NCI-H1417 treated with DMSO at 0.1 percent for 48 hours (cell line): ENCODE measurements around the gene CLCN4.

Experiments used
- DNase-seq: peaks from one replicate; lab custom pipeline; 2025; lab: John Stamatoyannopoulos, UW

Gene CLCN4

DNA sequence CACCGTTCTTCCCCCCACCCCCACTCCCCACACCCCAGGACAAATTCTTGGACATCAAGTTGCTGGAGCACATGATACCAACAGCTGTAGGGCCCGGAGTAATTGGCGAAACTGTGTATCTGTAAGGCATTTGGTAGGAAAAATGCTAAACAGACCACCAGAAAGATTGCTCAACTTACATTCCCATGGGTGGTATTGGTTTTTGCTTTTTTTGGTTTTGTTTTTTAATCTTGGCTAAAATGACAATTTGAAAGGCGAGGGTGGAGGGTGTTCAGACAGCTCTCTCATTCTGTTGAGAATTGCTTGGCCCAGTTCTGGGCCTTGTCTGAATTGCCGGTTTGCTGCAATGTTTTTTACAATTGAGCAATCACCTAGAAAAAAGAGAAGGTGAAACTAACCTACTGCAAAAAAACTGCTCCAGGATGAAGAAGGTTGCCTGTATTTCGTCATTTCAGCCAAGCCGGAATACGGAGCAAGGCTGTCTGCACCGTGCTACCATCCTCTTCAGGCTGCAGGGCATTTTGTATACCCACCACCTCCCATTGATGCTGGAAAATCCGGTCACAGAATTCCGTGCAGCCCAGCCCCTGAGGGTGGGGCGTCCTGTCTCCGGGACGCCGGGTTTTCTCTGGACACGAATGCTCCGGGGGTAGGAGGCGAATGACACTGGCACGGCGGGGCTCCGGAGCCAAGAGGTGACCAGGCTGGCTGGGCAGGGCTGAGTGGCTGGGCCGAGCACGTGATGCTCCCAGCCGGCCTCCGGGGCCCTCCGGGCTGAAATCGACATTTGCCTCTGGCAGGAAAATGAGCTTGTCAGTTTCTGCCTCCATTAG is at the start of gene CLCN4:
Gene CLCN4 (plus strand): TSS at position 777 of the 833 bp plus-strand sequence. CDS start 28,058 bp downstream, outside the sequence.
- DNase-seq, result no peak

- no peak for DNase-seq
Observed at GRCh38 chrX:10107483-10107882, 49.3 kb upstream of the CLCN4 start.

DNA sequence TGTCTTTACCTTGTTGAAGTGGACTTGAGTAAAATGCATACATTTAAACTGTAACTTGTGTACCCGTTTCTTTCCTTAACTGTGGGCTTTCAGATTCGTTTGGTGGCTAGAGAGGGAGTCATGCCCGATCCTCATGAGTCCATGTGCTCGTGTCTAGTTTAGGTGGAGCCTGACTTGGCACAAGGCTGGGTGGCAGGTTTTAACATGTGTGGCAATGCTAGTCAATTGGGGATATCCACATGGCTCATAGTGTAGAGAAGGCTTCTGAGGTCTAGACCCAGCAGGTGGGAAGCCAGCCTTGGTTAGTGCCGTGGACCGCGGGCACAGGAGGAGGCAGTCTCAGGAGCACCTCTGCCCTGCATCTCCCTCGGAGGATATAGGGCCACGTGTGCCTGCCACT is 48.5 kb upstream of the CLCN4 start:
- DNase-seq, result no peak

- no peak for DNase-seq
Observed at GRCh38 chrX:10109695-10110094, 47.1 kb upstream of the CLCN4 start.

DNA sequence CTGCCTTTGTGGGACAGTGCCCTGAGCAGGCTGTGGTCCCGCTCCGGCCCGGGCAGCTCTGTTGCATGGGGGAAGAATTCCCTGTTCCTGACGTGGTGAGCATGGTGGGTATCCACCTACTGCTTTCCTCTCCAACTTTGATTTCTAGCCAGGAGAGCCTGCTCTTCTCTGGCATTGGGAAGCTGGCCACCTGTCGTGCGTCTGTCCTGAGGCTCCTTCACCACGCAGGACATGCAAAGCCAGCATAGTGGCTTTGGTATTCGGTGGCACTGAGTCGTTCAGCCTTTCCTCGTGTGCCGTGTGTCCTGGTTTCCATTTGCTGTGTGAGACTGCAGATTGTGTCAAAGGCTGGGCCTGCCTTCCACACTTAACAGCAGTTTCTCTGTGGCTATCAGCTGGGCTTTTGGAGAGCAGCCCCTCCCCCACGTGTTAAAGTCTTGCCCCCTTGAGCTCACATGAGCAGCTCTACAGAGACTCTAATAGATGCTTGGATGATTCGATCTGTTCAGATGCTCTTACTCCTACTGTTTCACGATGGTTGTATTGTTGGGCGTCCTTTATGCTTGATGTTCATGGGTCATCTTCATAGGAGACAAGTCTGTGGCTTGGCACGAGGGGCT is 46.3 kb upstream of the CLCN4 start:
- DNase-seq, result no peak

- DNase-seq, result no peak
Observed at GRCh38 chrX:10110984-10111363, 45.8 kb upstream of the CLCN4 start.

GRCh38 chrX:10111364-10112148 is 45.2 kb upstream of the CLCN4 start:
- no peak for DNase-seq

DNA sequence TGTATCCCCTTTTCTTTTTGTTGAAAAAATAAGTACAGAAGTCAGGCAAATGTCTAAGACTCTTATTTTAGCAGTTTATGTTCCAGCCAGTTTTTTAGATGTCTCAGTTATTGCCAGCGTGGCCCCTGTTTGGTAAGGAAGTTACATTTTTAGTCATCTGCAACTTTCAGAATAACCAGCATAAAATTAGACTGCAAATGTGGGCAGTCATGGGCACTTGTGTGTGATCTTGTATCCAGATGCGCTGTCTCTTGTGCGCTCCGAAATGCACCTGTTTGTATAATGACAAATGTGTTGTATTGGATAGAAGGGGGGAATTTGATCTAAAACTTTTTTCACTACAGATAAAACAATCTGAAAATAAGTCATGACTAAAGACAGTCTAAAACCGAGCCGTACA is 44.3 kb upstream of the CLCN4 start:
- no peak for DNase-seq

DNA sequence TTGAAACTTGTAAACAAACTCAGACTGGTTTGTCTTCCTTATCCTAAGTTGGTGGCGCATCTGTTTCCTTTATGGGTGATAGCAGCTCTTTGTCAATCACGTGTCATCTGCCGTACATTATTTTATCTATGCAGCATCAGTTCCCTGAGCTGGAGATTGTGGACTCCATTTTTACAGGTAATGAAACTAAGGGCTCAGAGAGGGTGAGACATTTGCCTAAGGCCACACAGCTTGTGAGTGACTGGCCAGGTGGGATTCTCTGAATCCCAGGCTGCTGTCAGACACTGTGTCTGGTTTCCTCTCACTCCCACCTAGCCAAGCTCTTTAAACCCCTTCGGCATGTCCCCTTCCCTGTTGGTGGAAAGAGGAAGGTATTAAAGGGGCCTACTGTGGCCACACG is 41.7 kb upstream of the CLCN4 start:
- DNase-seq, result no peak

- DNase-seq, result no peak
Observed at GRCh38 chrX:10117301-10117700, 39.5 kb upstream of the CLCN4 start.

DNA sequence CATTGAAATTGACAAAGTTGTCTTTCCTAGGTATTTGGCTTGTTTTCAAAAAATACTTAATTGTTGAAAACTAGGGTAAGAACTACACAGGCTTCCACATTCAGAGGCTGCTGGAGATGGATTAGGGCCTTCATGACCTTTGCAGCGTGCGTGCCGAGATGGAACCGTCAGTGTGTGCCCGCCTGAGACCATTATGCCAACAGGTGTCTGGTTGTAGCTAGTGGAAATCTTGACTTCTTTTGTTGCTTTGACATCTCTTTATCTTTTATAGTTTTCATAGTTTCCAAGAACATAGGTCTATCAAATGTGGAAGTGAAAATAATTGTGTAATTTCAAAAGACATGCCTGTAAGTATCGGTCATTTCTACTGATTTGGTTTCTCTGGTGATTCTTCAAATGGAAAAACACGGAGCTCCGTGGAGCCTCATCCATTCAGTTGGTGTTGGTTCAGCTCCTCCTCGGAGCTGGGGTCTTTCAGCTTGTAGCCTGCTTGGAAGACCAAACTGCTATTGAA is 38.9 kb upstream of the CLCN4 start:
- DNase-seq, result no peak

GRCh38 chrX:10118530-10118929 is 38.2 kb upstream of the CLCN4 start:
- no peak for DNase-seq

DNA sequence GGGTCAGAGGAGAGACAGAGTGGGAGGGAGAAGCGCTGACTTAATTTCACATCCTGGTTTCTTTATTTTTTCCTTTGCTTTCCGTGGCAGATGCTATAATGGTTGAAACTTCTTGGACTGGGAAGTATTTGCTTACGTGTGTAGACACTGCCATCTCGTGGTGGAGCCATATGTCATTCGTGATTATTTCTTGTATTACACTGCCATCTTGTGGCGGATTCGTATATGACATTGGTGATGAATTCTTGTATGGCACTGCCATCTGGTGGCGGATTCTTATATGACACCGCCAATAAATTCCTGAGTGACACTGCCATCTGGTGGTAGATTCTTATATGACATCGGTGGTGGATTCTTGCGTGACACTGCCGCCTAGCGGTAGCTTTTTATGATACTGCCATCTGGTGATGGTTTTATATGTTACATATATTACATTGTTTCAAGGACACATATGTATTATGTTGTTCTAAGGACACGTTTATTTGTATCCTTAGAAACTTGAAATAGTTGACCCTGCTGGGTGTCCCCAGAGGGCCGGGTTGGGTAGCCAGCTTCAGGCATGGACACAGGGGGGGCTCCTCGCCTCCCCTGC is 37.3 kb upstream of the CLCN4 start:
- peak; percentile 49 for DNase-seq

DNA sequence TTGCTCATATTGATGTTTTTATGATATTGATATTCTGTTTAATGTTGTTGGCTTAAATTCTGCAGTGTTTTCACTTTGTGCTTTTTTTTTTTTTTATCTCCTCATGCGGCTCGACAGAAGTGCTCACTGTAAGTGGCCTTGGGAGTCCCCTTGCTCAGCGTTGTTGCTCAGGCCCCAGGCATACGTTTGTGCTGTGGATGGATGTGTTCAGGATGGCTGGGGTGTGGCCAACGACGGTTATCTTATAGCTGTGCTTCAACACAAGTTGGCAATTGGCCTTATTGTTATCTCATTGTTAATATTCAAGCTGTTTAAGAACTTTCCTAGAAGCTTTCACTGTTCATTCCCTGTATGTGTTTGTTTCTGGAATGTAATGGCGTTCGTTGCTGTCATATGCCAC is 36.4 kb upstream of the CLCN4 start:
- DNase-seq, result no peak

DNA sequence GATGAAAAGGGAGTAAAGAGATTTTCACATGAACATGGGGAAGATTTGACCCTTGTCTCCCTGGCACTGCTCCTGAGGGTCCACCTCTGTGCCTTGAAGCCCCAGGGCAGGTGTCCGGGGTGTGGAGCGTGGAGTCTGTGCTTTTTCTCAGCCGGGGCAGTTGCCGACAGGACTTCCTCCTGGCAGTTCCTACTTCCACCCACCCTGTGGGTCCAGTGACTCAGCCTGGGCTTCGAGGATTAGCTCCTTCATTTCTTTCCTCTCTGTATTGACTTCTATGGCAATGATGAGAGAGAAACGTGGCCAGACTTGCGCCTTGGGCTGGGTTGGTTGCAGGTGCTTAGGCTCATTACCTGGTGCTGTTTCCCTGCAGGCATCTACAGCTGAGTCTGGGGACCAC is 35.9 kb upstream of the CLCN4 start:
- no peak for DNase-seq

DNA sequence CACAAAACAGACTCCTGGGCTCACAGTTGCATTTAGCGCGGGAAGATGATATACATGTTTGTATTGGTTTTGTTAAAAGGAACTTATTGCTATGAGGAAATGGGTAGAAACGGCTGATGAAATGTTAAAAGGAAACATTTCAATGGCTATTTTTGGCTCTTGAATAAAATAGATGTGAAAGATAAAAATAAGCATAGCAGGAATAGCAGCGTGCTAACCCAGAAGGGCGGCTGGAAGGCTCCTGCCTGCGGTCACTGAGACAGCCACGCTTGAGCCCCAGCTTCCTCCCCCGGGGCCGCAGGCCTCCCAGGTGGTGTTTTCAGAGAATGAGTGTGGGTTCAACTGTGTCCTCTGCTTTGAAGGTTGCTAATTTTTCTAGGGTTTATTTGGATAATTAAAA is 35.0 kb upstream of the CLCN4 start:
- no peak for DNase-seq

- DNase-seq, result no peak
Observed at GRCh38 chrX:10124506-10125247, 32.1 kb upstream of the CLCN4 start.

GRCh38 chrX:10125248-10125615 is 31.5 kb upstream of the CLCN4 start:
- no peak for DNase-seq

DNA sequence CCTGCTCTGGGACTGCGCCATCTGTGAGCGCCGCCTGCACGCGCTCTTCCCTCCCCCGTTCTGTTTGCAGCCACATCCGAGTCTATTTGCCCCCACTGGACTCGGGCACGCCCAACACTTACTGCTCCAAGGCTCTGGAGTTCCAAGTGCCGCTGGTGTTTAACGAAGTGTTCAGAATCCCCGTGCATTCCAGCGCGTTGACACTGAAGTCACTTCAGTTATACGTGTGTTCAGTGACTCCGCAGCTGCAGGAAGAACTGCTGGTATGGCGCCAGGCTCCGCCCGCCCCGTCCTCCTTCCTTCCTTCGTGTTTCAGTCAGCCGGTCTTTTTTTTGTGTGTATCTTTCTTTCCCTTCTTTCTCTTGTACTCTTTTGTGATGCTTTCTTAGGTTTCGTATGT is 30.7 kb upstream of the CLCN4 start:
- DNase-seq, result no peak

DNA sequence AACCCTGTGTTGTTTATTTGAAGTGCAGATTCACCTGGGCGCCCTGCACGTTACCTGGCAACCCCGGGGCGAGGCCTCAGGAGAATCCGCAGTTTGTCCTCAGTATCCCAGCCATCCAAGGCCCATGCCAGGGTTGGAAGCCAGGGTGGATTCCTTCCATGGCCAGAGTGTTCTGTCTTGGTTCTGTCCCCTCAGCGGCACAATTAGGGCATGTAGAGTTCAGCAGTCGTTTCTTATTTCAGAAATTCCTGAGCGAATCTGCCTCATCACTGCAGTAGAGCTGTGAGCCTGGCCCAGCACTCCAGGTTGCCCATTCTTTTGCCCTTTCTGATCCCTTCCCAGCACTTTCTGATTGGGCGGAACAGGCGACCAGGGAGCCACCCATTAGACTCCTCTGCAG is 29.9 kb upstream of the CLCN4 start:
- DNase-seq, result no peak

- no peak for DNase-seq
Observed at GRCh38 chrX:10128386-10128785, 28.4 kb upstream of the CLCN4 start.

DNA sequence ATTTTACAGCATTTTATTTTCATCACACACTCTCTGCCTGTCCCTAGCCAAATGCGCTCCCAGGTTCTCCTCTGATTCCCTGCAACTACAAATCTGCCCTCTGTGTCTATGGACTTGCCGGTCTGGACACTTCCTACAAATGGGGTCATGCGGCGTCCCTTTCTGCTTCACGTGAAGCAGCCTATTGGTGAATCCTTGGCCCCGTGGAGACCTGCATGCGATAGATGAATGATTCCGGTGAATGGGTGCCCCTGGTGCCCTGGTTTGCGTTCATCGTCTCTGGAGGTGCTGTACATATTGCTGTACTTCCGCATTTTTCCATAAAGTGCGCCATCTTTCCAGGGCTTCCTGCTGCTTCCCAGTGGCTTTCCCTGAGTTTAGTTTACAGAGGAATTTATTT is 27.5 kb upstream of the CLCN4 start:
- no peak for DNase-seq
